Activated CD4-positive, alpha-beta T cell treated with anti-CD3 and anti-CD28 coated beads, Interleukin-2, amount 50 U/mL, for 1 hour (primary cell): Measurements from ENCODE around the gene CBX2.

ENCODE experiments used
- DNase-seq: peaks from one replicate; pipeline ENCODE4 v3.0.0-alpha.2; 2020

CBX2 gene

GRCh38 chr17:79831265-79832217 lies 53.6 kb downstream of the CBX2 start:
- no peak for DNase-seq

- no peak for DNase-seq
Measured at GRCh38 chr17:79832218-79833109, 54.5 kb downstream of the CBX2 start.

- DNase-seq = no peak
Measured at GRCh38 chr17:79833110-79833450, 55.1 kb downstream of the CBX2 start.

- DNase-seq = no peak
Measured at GRCh38 chr17:79833744-79834564, 56.0 kb downstream of the CBX2 start.

- peak; percentile 47 for DNase-seq
Measured at GRCh38 chr17:79834565-79835469, 56.9 kb downstream of the CBX2 start.

- DNase-seq = no peak
Measured at GRCh38 chr17:79835470-79835899, 57.5 kb downstream of the CBX2 start.

- no peak for DNase-seq
Measured at GRCh38 chr17:79835953-79836509, 58.1 kb downstream of the CBX2 start.

- no peak for DNase-seq
Measured at GRCh38 chr17:79836510-79836971, 58.6 kb downstream of the CBX2 start.

GRCh38 chr17:79836972-79837887 lies 59.3 kb downstream of the CBX2 start:
- no peak for DNase-seq
